NCI-H510A treated with DMSO at 0.1 percent for 48 hours (cell line): ENCODE data around the gene MAEA.

Experiments used
- DNase-seq: peaks from one replicate; lab custom pipeline; 2025; lab: John Stamatoyannopoulos, UW

Gene MAEA

GRCh38 chr4:1379801-1380331, 90.2 kb downstream of the MAEA start:
- no peak for DNase-seq

GRCh38 chr4:1380368-1381151, 90.9 kb downstream of the MAEA start:
- no peak for DNase-seq

- DNase-seq: no peak
Observed at GRCh38 chr4:1381181-1381621, 91.5 kb downstream of the MAEA start.

GRCh38 chr4:1381944-1382541, 92.4 kb downstream of the MAEA start:
- DNase-seq: no peak

GRCh38 chr4:1382776-1383727, 93.4 kb downstream of the MAEA start:
- DNase-seq: no peak

GRCh38 chr4:1383728-1384591, 94.3 kb downstream of the MAEA start:
- no peak for DNase-seq

- DNase-seq: no peak
Observed at GRCh38 chr4:1384675-1385372, 95.1 kb downstream of the MAEA start.

GRCh38 chr4:1385373-1386340, 96.0 kb downstream of the MAEA start:
- DNase-seq: no peak
